RWPE2 (cell line): ENCODE data around the gene TDRKH.

Experiments used
- ATAC-seq: fragments of 200-7000 bp; cut with Tn5 transposase; 3 replicates; pipeline ENCODE4 v1.9.1; 2021; ENCODE audit warnings: low read depth
- DNase-seq: peaks from one replicate; pipeline ENCODE4 v3.0.0-alpha.2; 2020; ENCODE audit warnings: low spot score
- H3K27ac ChIP-seq: fragments of 450-650 bp; 2 replicates; pipeline ENCODE4 v1.5.1; 2017; ENCODE audit warnings: mild to moderate bottlenecking; ENCODE audit not compliant: poor library complexity, severe bottlenecking
- H3K27me3 ChIP-seq: fragments of 250-450 bp; sonication (Bioruptor Pico); 2 replicates; pipeline ENCODE4 v1.5.1; 2021; ENCODE audit warnings: mild to moderate bottlenecking, moderate library complexity; ENCODE audit not compliant: insufficient read depth, poor library complexity, severe bottlenecking
- H3K36me3 ChIP-seq: fragments of 250-450 bp; sonication (Bioruptor Pico); 2 replicates; pipeline ENCODE4 v1.5.1; 2020; ENCODE audit warnings: low read depth, mild to moderate bottlenecking, moderate library complexity
- H3K4me1 ChIP-seq: fragments of 250-450 bp; sonication (Bioruptor Pico); 2 replicates; pipeline ENCODE4 v1.5.1; 2021; ENCODE audit warnings: mild to moderate bottlenecking, moderate library complexity; ENCODE audit not compliant: insufficient read depth, poor library complexity, severe bottlenecking
- H3K4me3 ChIP-seq: fragments of 250-450 bp; sonication (Bioruptor Pico); 2 replicates; pipeline ENCODE4 v1.5.1; 2021; ENCODE audit warnings: mild to moderate bottlenecking, moderate library complexity; ENCODE audit not compliant: severe bottlenecking
- H3K9me3 ChIP-seq: fragments of 250-450 bp; sonication (Bioruptor Pico); 2 replicates; pipeline ENCODE4 v1.5.1; 2021; ENCODE audit warnings: mild to moderate bottlenecking, moderate library complexity; ENCODE audit not compliant: severe bottlenecking
- CTCF ChIP-seq: fragments of 450-650 bp; IDR thresholded peaks from one replicate; pipeline ENCODE4 v1.5.1; 2017; ENCODE audit warnings: mild to moderate bottlenecking, moderate library complexity; ENCODE audit not compliant: poor library complexity, severe bottlenecking

Gene TDRKH

GRCh38 chr1:151817353-151817730 lies 27.0 kb upstream of the TDRKH start:
- H3K4me3 ChIP-seq = no peak overlapping the region
- no peaks in the 10 kb centered on the region for H3K36me3 ChIP-seq
- H3K9me3 ChIP-seq = no peaks in the 10 kb centered on the region
- H3K4me1 ChIP-seq = peaks cover 7% of the 10 kb centered on the region
- DNase-seq (no peak), ATAC-seq (no peak)
- no peaks in the 10 kb centered on the region for H3K27me3 ChIP-seq
- H3K27ac ChIP-seq = no peak overlapping the region
- no peak for TF ChIP-seq CTCF

- no peaks in the 10 kb centered on the region for H3K36me3 ChIP-seq
- H3K4me3 ChIP-seq = no peak overlapping the region
- no peaks in the 10 kb centered on the region for H3K27me3 ChIP-seq
- no peak for DNase-seq
- H3K9me3 ChIP-seq = no peaks in the 10 kb centered on the region
- no peak for TF ChIP-seq CTCF
- peaks cover 7% of the 10 kb centered on the region for H3K4me1 ChIP-seq
- ATAC-seq = no peak
- no peak overlapping the region for H3K27ac ChIP-seq
Measured at GRCh38 chr1:151816548-151817352, 26.4 kb upstream of the TDRKH start.

GRCh38 chr1:151815716-151816327 lies 25.5 kb upstream of the TDRKH start:
- H3K27me3 ChIP-seq = no peaks in the 10 kb centered on the region
- no peak for ATAC-seq
- no peak overlapping the region for H3K4me3 ChIP-seq
- DNase-seq = no peak
- TF ChIP-seq CTCF = no peak
- H3K4me1 ChIP-seq = peaks cover 7% of the 10 kb centered on the region
- no peaks in the 10 kb centered on the region for H3K9me3 ChIP-seq
- no peak overlapping the region for H3K27ac ChIP-seq
- H3K36me3 ChIP-seq = no peaks in the 10 kb centered on the region

- H3K9me3 ChIP-seq = no peaks in the 10 kb centered on the region
- H3K4me3 ChIP-seq = no peak overlapping the region
- H3K27me3 ChIP-seq = no peaks in the 10 kb centered on the region
- DNase-seq = no peak
- ATAC-seq = no peak
- no peak overlapping the region for H3K27ac ChIP-seq
- H3K36me3 ChIP-seq = no peaks in the 10 kb centered on the region
- H3K4me1 ChIP-seq = no peaks in the 10 kb centered on the region
- no peak for TF ChIP-seq CTCF
Measured at GRCh38 chr1:151814971-151815545, 24.8 kb upstream of the TDRKH start.
